Measurements from ENCODE around the gene GBE1.

GBE1 gene

DNA sequence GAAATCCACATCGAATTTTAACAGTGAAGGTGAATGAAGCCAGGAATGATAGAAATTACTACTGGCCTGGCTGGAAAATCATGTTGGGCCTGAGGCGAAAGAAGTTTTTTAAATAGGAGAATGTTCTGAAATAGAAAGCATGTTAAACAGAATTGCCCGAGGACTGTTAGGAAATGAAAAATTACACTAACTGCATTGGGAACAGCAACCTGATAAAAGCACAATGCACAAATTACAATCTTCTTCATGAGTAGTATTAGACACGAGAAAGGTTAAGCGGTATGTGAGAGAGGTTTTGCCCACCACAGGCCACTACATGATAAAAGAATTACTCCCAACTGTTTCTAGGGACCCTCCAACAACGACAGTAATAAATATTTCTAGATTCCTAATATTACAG, 18.9 kb downstream of the GBE1 start:
- H3K9ac ChIP-seq (ENCODE audit: low read length), result no peak overlapping the region
- no peaks in the 10 kb centered on the region for H4K20me1 ChIP-seq (ENCODE audit: insufficient read depth, low read length)
- no peak overlapping the region for H3K27ac ChIP-seq (ENCODE audit: low read length)
- no peaks in the 10 kb centered on the region for H3F3A ChIP-seq (ENCODE audit: insufficient read depth, low read length)
- no peak overlapping the region for H3K4me3 ChIP-seq (ENCODE audit: low read length)
- no peak overlapping the region for H2AFZ ChIP-seq (ENCODE audit: low read length)
- TF ChIP-seq CTCF (IDR thresholded peaks at IDR 0.05; ENCODE audit: low read length) (no peak), EZH2phosphoT487 (IDR thresholded peaks at IDR 0.05; ENCODE audit: low read length) (no peak), EZH2 (optimal IDR thresholded peaks at IDR 0.05; ENCODE audit: low read depth, low read length) (no peak)
- H3K9me3 ChIP-seq (replicated peaks; ENCODE audit: insufficient read depth, low read length), result no peaks in the 10 kb centered on the region
- H3K79me2 ChIP-seq (ENCODE audit: low read length), result 0 out of 2 replicates have a peak, but pooled peaks cover 4% of the 10 kb centered on the region
- H3K4me2 ChIP-seq (ENCODE audit: low read depth, low read length), result no peak overlapping the region
- H3K9me2 ChIP-seq (replicated peaks; ENCODE audit: insufficient read depth, low read length), result no peaks in the 10 kb centered on the region
- no peaks in the 10 kb centered on the region; the same call in 1 of the 2 replicates for H3K36me3 ChIP-seq (replicated peaks; ENCODE audit: insufficient read depth, low read length)
- no peak for DNase-seq
- no peaks in the 10 kb centered on the region for H3K4me1 ChIP-seq (ENCODE audit: low read length)
- no peaks in the 10 kb centered on the region for H3K27me3 ChIP-seq (replicated peaks; ENCODE audit: insufficient read depth, low read length)

DNA sequence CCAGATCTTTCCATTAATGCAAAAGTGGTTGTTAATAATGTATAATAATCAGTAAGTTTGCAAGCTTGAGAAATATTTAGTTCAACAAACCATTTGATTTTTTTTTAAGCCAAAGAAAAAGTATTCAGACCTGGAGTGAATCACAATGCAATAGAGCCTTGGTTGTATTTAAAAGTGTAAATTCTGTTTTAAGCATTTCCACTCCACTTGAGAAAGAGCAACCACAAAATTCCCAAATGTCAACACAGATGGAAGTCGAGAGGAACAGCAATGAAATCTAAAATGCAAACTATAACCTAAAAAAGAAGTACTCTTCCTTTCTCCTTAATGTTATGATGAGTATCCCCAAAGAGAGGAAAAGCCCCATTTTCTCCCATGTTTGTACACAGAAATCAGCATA, 20.2 kb downstream of the GBE1 start:
- TF ChIP-seq EZH2phosphoT487 (IDR thresholded peaks at IDR 0.05; ENCODE audit: low read length), result no peak
- TF ChIP-seq EZH2 (optimal IDR thresholded peaks at IDR 0.05; ENCODE audit: low read depth, low read length), result no peak
- TF ChIP-seq CTCF (IDR thresholded peaks at IDR 0.05; ENCODE audit: low read length), result no peak
- Histone ChIP-seq H3K79me2 (ENCODE audit: low read length) (0 out of 2 replicates have a peak, but pooled peaks cover 4% of the 10 kb centered on the region), H2AFZ (ENCODE audit: low read length) (no peak overlapping the region), H3K9me2 (replicated peaks; ENCODE audit: insufficient read depth, low read length) (no peaks in the 10 kb centered on the region), H3K9ac (ENCODE audit: low read length) (no peak overlapping the region), H3K9me3 (replicated peaks; ENCODE audit: insufficient read depth, low read length) (no peaks in the 10 kb centered on the region), H4K20me1 (ENCODE audit: insufficient read depth, low read length) (no peaks in the 10 kb centered on the region), H3K4me3 (ENCODE audit: low read length) (no peak overlapping the region), H3K27ac (ENCODE audit: low read length) (no peak overlapping the region), H3K4me2 (ENCODE audit: low read depth, low read length) (no peak overlapping the region), H3K36me3 (replicated peaks; ENCODE audit: insufficient read depth, low read length) (no peaks in the 10 kb centered on the region; the same call in 1 of the 2 replicates), H3K27me3 (replicated peaks; ENCODE audit: insufficient read depth, low read length) (no peaks in the 10 kb centered on the region), H3K4me1 (ENCODE audit: low read length) (no peaks in the 10 kb centered on the region), H3F3A (ENCODE audit: insufficient read depth, low read length) (no peaks in the 10 kb centered on the region)
- no peak for DNase-seq

DNA sequence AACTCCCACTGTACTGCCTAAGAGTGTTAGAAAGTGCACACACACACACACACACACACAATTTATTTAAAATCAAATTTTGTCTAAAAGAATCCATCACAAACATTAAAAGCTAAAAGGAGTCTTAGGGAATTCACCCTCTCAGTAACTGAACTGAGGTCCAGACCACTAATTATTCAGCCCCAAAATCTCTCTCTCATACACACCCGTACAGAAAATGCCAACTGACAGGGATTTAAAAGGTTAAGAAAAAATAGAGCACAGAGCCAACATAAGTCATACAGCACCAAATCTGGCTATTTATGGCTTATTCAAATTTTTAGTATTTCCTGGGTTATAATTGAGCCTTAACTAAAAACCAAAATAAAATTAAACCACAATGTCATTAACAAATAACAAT, 20.7 kb downstream of the GBE1 start:
- no peaks in the 10 kb centered on the region for H3K27me3 ChIP-seq (replicated peaks; ENCODE audit: insufficient read depth, low read length)
- no peak overlapping the region for H3K4me2 ChIP-seq (ENCODE audit: low read depth, low read length)
- 0 out of 2 replicates have a peak, but pooled peaks cover 4% of the 10 kb centered on the region for H3K79me2 ChIP-seq (ENCODE audit: low read length)
- no peak overlapping the region for H3K27ac ChIP-seq (ENCODE audit: low read length)
- TF ChIP-seq EZH2 (optimal IDR thresholded peaks at IDR 0.05; ENCODE audit: low read depth, low read length), result no peak
- TF ChIP-seq EZH2phosphoT487 (IDR thresholded peaks at IDR 0.05; ENCODE audit: low read length), result no peak
- TF ChIP-seq CTCF (IDR thresholded peaks at IDR 0.05; ENCODE audit: low read length), result no peak
- DNase-seq, result no peak
- no peaks in the 10 kb centered on the region for H3K4me1 ChIP-seq (ENCODE audit: low read length)
- H2AFZ ChIP-seq (ENCODE audit: low read length), result no peak overlapping the region
- no peaks in the 10 kb centered on the region for H4K20me1 ChIP-seq (ENCODE audit: insufficient read depth, low read length)
- H3K9ac ChIP-seq (ENCODE audit: low read length), result no peak overlapping the region
- no peaks in the 10 kb centered on the region; the same call in 1 of the 2 replicates for H3K36me3 ChIP-seq (replicated peaks; ENCODE audit: insufficient read depth, low read length)
- H3K9me2 ChIP-seq (replicated peaks; ENCODE audit: insufficient read depth, low read length), result no peaks in the 10 kb centered on the region
- H3F3A ChIP-seq (ENCODE audit: insufficient read depth, low read length), result no peaks in the 10 kb centered on the region
- H3K4me3 ChIP-seq (ENCODE audit: low read length), result no peak overlapping the region
- H3K9me3 ChIP-seq (replicated peaks; ENCODE audit: insufficient read depth, low read length), result no peaks in the 10 kb centered on the region

Data from MM.1S (cell line).